HG02870 (cell line): ENCODE measurements around the gene EPHB2.

Source experiments
- ATAC-seq: cut with Tn5 transposase; IDR thresholded peaks from one replicate; pipeline ENCODE4 v1.9.1; 2021; ENCODE audit warnings: mild to moderate bottlenecking, moderate library complexity; ENCODE audit not compliant: unreplicated experiment

Gene EPHB2

GRCh38 chr1:22969304-22969709 is 258.7 kb downstream of the EPHB2 start:
- no peak for ATAC-seq

GRCh38 chr1:22970096-22970495 is 259.5 kb downstream of the EPHB2 start:
- ATAC-seq: no peak
